Embryonic facial prominence (tissue), 1 donor: Measurements from ENCODE around the gene SH2D4B.

Source experiments
- DNase-seq: peaks from one replicate; pipeline ENCODE4 v3.0.0-alpha.2; 2016; ENCODE audit errors: extremely low spot score

SH2D4B gene

GRCh38 chr10:80590585-80591125 is 53.0 kb downstream of the SH2D4B start:
- DNase-seq, result no peak

- no peak for DNase-seq
Measured at GRCh38 chr10:80596391-80597257, 58.9 kb downstream of the SH2D4B start.

GRCh38 chr10:80598084-80598798 is 60.5 kb downstream of the SH2D4B start:
- DNase-seq, result no peak

GRCh38 chr10:80598951-80599350 is 61.2 kb downstream of the SH2D4B start:
- DNase-seq, result no peak

GRCh38 chr10:80599424-80599847 is 61.7 kb downstream of the SH2D4B start:
- no peak for DNase-seq

- no peak for DNase-seq
Measured at GRCh38 chr10:80600256-80600655, 62.6 kb downstream of the SH2D4B start.

GRCh38 chr10:80602881-80603280 is 65.2 kb downstream of the SH2D4B start:
- DNase-seq, result no peak

- no peak for DNase-seq
Measured at GRCh38 chr10:80603516-80603915, 65.8 kb downstream of the SH2D4B start.

- DNase-seq, result no peak
Measured at GRCh38 chr10:80608706-80609105, 71.0 kb downstream of the SH2D4B start.

- no peak for DNase-seq
Measured at GRCh38 chr10:80609331-80609730, 71.6 kb downstream of the SH2D4B start.

- no peak for DNase-seq
Measured at GRCh38 chr10:80611481-80612185, 73.9 kb downstream of the SH2D4B start.

GRCh38 chr10:80612261-80612660 is 74.6 kb downstream of the SH2D4B start:
- DNase-seq, result no peak

- no peak for DNase-seq
Measured at GRCh38 chr10:80613466-80614170, 75.9 kb downstream of the SH2D4B start.

- no peak for DNase-seq
Measured at GRCh38 chr10:80614576-80615416, 77.1 kb downstream of the SH2D4B start.

- DNase-seq, result no peak
Measured at GRCh38 chr10:80617807-80618206, 80.1 kb downstream of the SH2D4B start.

- DNase-seq, result no peak
Measured at GRCh38 chr10:80619036-80619435, 81.3 kb downstream of the SH2D4B start.

- DNase-seq, result no peak
Measured at GRCh38 chr10:80622153-80622552, 84.5 kb downstream of the SH2D4B start.

GRCh38 chr10:80630324-80630723 is 92.6 kb downstream of the SH2D4B start:
- DNase-seq, result no peak

- no peak for DNase-seq
Measured at GRCh38 chr10:80632742-80633141, 95.0 kb downstream of the SH2D4B start.

- DNase-seq, result no peak
Measured at GRCh38 chr10:80633383-80633860, 95.7 kb downstream of the SH2D4B start.
